HT1080 (cell line): ENCODE measurements around the gene SUPT5H. TPM values are rescaled to one million over a fixed set of nuclear protein-coding genes. Genes with fewer than 3 reads are reported as not detected.
A peak's percentile ranks its signal among the peaks of the same experiment; 100 is the strongest.

ENCODE experiments used
- DNase-seq: peaks from one replicate; pipeline ENCODE4 v3.0.0-alpha.2; 2015; ENCODE audit warnings: low read depth
- total RNA-seq: library from RNA; depleted of rRNA; stranded (reverse); fragments of >200 nt; shearing (Covaris generic); gene quantifications from 2 replicates; pipeline ENCODE4 v1.2.3, GENCODE V29; 2014

Gene SUPT5H
- total RNA-seq, 1 experiment from 2014 or later, result 91.6 TPM

GRCh38 chr19:39496063-39496462 is 50.7 kb downstream of the SUPT5H start:
- no peak for DNase-seq

GRCh38 chr19:39497701-39497995 is 52.3 kb downstream of the SUPT5H start:
- DNase-seq, result no peak

- peak; percentile 31 for DNase-seq
Measured at GRCh38 chr19:39497996-39498797, 52.8 kb downstream of the SUPT5H start.

- DNase-seq, result no peak
Measured at GRCh38 chr19:39498798-39499642, 53.6 kb downstream of the SUPT5H start, which contains the start of gene DLL3. TSS of gene DLL3 (plus strand) at chr19:39498947. CDS start at chr19:39498975, 28 bp downstream.

GRCh38 chr19:39499932-39500331 is 54.5 kb downstream of the SUPT5H start:
- no peak for DNase-seq

- DNase-seq, result no peak
Measured at GRCh38 chr19:39500543-39500942, 55.2 kb downstream of the SUPT5H start.

GRCh38 chr19:39501340-39501739 is 56.0 kb downstream of the SUPT5H start:
- no peak for DNase-seq

GRCh38 chr19:39502640-39503417 is 57.4 kb downstream of the SUPT5H start:
- DNase-seq, result peak; percentile 14

- no peak for DNase-seq
Measured at GRCh38 chr19:39506598-39506943, 61.2 kb downstream of the SUPT5H start.

GRCh38 chr19:39506944-39507714 is 61.7 kb downstream of the SUPT5H start:
- DNase-seq, result peak; percentile 51

GRCh38 chr19:39507715-39508364 is 62.5 kb downstream of the SUPT5H start:
- no peak for DNase-seq

- DNase-seq, result no peak
Measured at GRCh38 chr19:39508629-39509028, 63.2 kb downstream of the SUPT5H start.

GRCh38 chr19:39509233-39509632 is 63.9 kb downstream of the SUPT5H start:
- DNase-seq, result no peak

- no peak for DNase-seq
Measured at GRCh38 chr19:39512988-39513387, 67.6 kb downstream of the SUPT5H start.

GRCh38 chr19:39514840-39515550 is 69.6 kb downstream of the SUPT5H start, which contains the start of gene SELENOV:
TSS of gene SELENOV (plus strand) at chr19:39515139. CDS start at chr19:39515213, 74 bp downstream.
- DNase-seq, result no peak

- DNase-seq, result no peak
Measured at GRCh38 chr19:39515551-39516191, 70.3 kb downstream of the SUPT5H start.

GRCh38 chr19:39516270-39516669 is 70.9 kb downstream of the SUPT5H start:
- no peak for DNase-seq

- DNase-seq, result no peak
Measured at GRCh38 chr19:39517432-39517831, 72.0 kb downstream of the SUPT5H start.

- no peak for DNase-seq
Measured at GRCh38 chr19:39518458-39518857, 73.1 kb downstream of the SUPT5H start.
